Stomach (tissue), 9 donors: ENCODE measurements around the gene ZNF219. TPM values are rescaled to one million over a fixed set of nuclear protein-coding genes. Genes with fewer than 3 reads are reported as not detected.

Experiments used
- DNase-seq, 2 donors: peaks; one replicate each; pipeline versions ENCODE4 v3.0.0 to v3.0.0-alpha.2; 2013 to 2019
- H3K27ac ChIP-seq, 5 donors: fragments of 200-600 bp in 4 of 5; sonication (generic) in 4 of 5; one replicate each; pipeline ENCODE4 v1.5.1; 2013 to 2019; ENCODE audit warnings: mild to moderate bottlenecking in 1 of 5, moderate library complexity in 1 of 5
- H3K27me3 ChIP-seq, 3 donors: fragments of 200-600 bp; sonication (generic); one replicate each; pipeline ENCODE4 v1.5.1; 2017 to 2019; ENCODE audit warnings: mixed run types in 1 of 3
- H3K36me3 ChIP-seq, 4 donors: fragments of 200-600 bp; sonication (generic); 1 replicate in 3 of 4; 2 replicates in 1 of 4; pipeline ENCODE4 v1.5.1; 2016 to 2019
- H3K4me1 ChIP-seq, 4 donors: fragments of 200-600 bp; sonication (generic); one replicate each; pipeline ENCODE4 v1.5.1; 2016 to 2019
- H3K4me3 ChIP-seq, 4 donors: fragments of 200-600 bp; sonication (generic) in 3 of 4; one replicate each; pipeline ENCODE4 v1.5.1; 2016 to 2019; ENCODE audit warnings: mild to moderate bottlenecking in 1 of 4
- H3K9me3 ChIP-seq, 4 donors: fragments of 200-600 bp; sonication (generic); one replicate each; pipeline ENCODE4 v1.5.1; 2016 to 2019
- CTCF ChIP-seq, 7 experiments: fragments of 450-650 bp in 4 of 7; fragments of 200-600 bp in 3 of 7; sonication (generic) in 3 of 7; IDR thresholded peaks; one replicate each; pipeline ENCODE4 v1.5.1; 2016 to 2019; ENCODE audit warnings: antibody characterized with exemption in 7 of 7, control low read depth in 2 of 7, mild to moderate bottlenecking in 1 of 7
- EP300 ChIP-seq: sonication (generic); formaldehyde crosslinking; IDR thresholded peaks from one replicate; pipeline ENCODE4 v1.6.1; 2017; ENCODE audit warnings: antibody characterized with exemption
- POLR2A ChIP-seq, 4 donors: fragments of 450-650 bp; IDR thresholded peaks; one replicate each; pipeline ENCODE4 v1.6.1; 2016; ENCODE audit warnings: antibody characterized with exemption in 4 of 4, control low read depth in 2 of 4, mild to moderate bottlenecking in 1 of 4, moderate library complexity in 1 of 4
- POLR2AphosphoS5 ChIP-seq, 3 donors: sonication (generic); formaldehyde crosslinking; IDR thresholded peaks; one replicate each; pipeline ENCODE4 v1.6.1; 2016; ENCODE audit warnings: antibody characterized with exemption in 3 of 3
- WGBS, 5 donors: extraction: QIAGEN DNeasy Blood & Tissue Kit in 3 of 5; methylation state at CpG; one replicate each; pipeline versions ENCODE4 v1.1.5 to v1.1.7; 2013 to 2018; 5-methylcytosine and 5-hydroxymethylcytosine counted together
- intact Hi-C: fragments of 100-400 bp; cut with DNase I; formaldehyde crosslinking; loops from one replicate; pipeline ENCODE4 v1.15.1; 2023; ENCODE audit warnings: low total_unique reads
- polyA plus RNA-seq, 3 donors: library from polyadenylated mRNA; stranded (reverse); fragments of 200-250 nt; gene quantifications; one replicate each; pipeline ENCODE4 v1.2.3, GENCODE V29; 2013
- total RNA-seq, 5 donors: library from RNA; depleted of rRNA; stranded (reverse); fragments of >200 nt; gene quantifications; one replicate each; pipeline versions ENCODE4 v1.1.0 to v1.2.3, GENCODE V29; 2014 to 2016
- donor health status: healthy with polysubstance abuse.
- donor health status: Bipolar disorder and iron deficiency.
- donor health status: healthy.

ZNF219 gene
- total and polyA plus RNA-seq, 8 donors, result 11.4 to 240 (median 25.2) TPM

- Histone ChIP-seq H3K4me1 (peaks cover 6 to 32% (median 23%) of the 10 kb centered on the region in 4 donors), H3K9me3 (no peaks in the 10 kb centered on the region), H3K27ac (no peak overlapping the region), H3K36me3 (no peaks in the 10 kb centered on the region), H3K4me3 (no peak overlapping the region), H3K27me3 (no peaks in the 10 kb centered on the region)
- no peak for DNase-seq
- intact Hi-C loops, result loop anchor here (5.0 kb wide), 1 partner anchor 41 kb away; no protein-coding TSS in a partner anchor
- WGBS, 5 donors, result 91 to 98% (median 96%) methylated on average over 4 of the region's 4 CpGs
- TF ChIP-seq POLR2AphosphoS5 (IDR thresholded peaks at IDR 0.05) (no peak), POLR2A (IDR thresholded peaks at IDR 0.05) (no peak), CTCF (IDR thresholded peaks at IDR 0.05) (no peak), EP300 (no peak)
Measured at GRCh38 chr14:21108791-21109190, 10.3 kb upstream of the ZNF219 start.

- WGBS, 5 donors, result 41 to 47% (median 44%) methylated on average over 5 of the region's 5 CpGs
- intact Hi-C loops, result loop anchor here (5.0 kb wide), 1 partner anchor 40 kb away; no protein-coding TSS in a partner anchor
Measured at GRCh38 chr14:21107283-21107800, 8.9 kb upstream of the ZNF219 start.

GRCh38 chr14:21106498-21107282, 8.2 kb upstream of the ZNF219 start:
- peaks cover 17 to 46% (median 35%) of the 10 kb centered on the region in 4 donors for H3K4me1 ChIP-seq

More at GRCh38 chr14:21107283-21107800, 8.9 kb upstream of the ZNF219 start:
- DNase-seq, result no peak
- peak overlapping the region in 4 of 5 donors; percentile 13 to 43 (median 35) for H3K27ac ChIP-seq
- H3K36me3 ChIP-seq, result no peaks in the 10 kb centered on the region
- H3K27me3 ChIP-seq, result no peaks in the 10 kb centered on the region
- no peaks in the 10 kb centered on the region for H3K9me3 ChIP-seq
- no peak overlapping the region for H3K4me3 ChIP-seq
- no peak for TF ChIP-seq POLR2AphosphoS5 (IDR thresholded peaks at IDR 0.05)
- no peak for TF ChIP-seq EP300
- no peak for TF ChIP-seq CTCF (IDR thresholded peaks at IDR 0.05)
- TF ChIP-seq POLR2A (IDR thresholded peaks at IDR 0.05), result no peak
- peaks cover 16 to 44% (median 35%) of the 10 kb centered on the region in 4 donors for H3K4me1 ChIP-seq

More at GRCh38 chr14:21106498-21107282, 8.2 kb upstream of the ZNF219 start:
- DNase-seq, result peak; percentile 87 to 94
- intact Hi-C loops, result loop anchor here (5.0 kb wide), 1 partner anchor 39 kb away; no protein-coding TSS in a partner anchor
- no peaks in the 10 kb centered on the region for H3K36me3 ChIP-seq
- H3K27me3 ChIP-seq, result no peaks in the 10 kb centered on the region
- peak overlapping the region in 3 of 5 donors; percentile 35 to 43 (median 35) for H3K27ac ChIP-seq
- TF ChIP-seq POLR2AphosphoS5 (IDR thresholded peaks at IDR 0.05) (peak in 1 of 3 donors; percentile 35), CTCF (IDR thresholded peaks at IDR 0.05) (peak in 5 of 7 experiments; percentile 38 to 88 (median 85)), EP300 (no peak), POLR2A (IDR thresholded peaks at IDR 0.05) (no peak)
- no peaks in the 10 kb centered on the region for H3K9me3 ChIP-seq
- WGBS, 5 donors, result 10 to 21% (median 18%) methylated on average over 10 to 11 of the region's 11 CpGs
- no peak overlapping the region for H3K4me3 ChIP-seq
